H9 (cell line): ENCODE results near the gene TMEM184B. TPM values are rescaled to one million over a fixed set of nuclear protein-coding genes. Genes with fewer than 3 reads are reported as not detected.

ENCODE experiments used
- DNase-seq: peaks from one replicate; pipeline ENCODE4 v3.0.0-alpha.2; 2017
- H2AFZ ChIP-seq: one replicate; pipeline ENCODE4 v1.6.1; 2013; ENCODE audit warnings: mild to moderate bottlenecking, low read length, control low read depth, moderate library complexity
- H2AK5ac ChIP-seq: 2 replicates; pipeline ENCODE4 v1.6.1; 2013; ENCODE audit warnings: low read length, control low read depth, mixed read lengths; ENCODE audit not compliant: insufficient read length
- H2BK120ac ChIP-seq: one replicate; pipeline ENCODE4 v1.6.1; 2013; ENCODE audit warnings: low read depth, mild to moderate bottlenecking, low read length, control low read depth, inconsistent platforms; ENCODE audit not compliant: poor library complexity, severe bottlenecking
- H2BK12ac ChIP-seq: 2 replicates; pipeline ENCODE4 v1.6.1; 2013; ENCODE audit warnings: low read length, control low read depth, mixed read lengths, low read depth; ENCODE audit not compliant: insufficient read length
- H2BK15ac ChIP-seq: 2 replicates; pipeline ENCODE4 v1.6.1; 2013; ENCODE audit warnings: low read depth, low read length, control low read depth
- H2BK20ac ChIP-seq: one replicate; pipeline ENCODE4 v1.6.1; 2013; ENCODE audit warnings: low read depth, mild to moderate bottlenecking, low read length, control low read depth, inconsistent platforms; ENCODE audit not compliant: poor library complexity, severe bottlenecking
- H2BK5ac ChIP-seq: 2 replicates; pipeline ENCODE4 v1.6.1; 2013; ENCODE audit warnings: low read length, control low read depth, mixed read lengths; ENCODE audit not compliant: insufficient read length
- H3K14ac ChIP-seq: 2 replicates; pipeline ENCODE4 v1.6.1; 2013; ENCODE audit warnings: low read length, control low read depth; ENCODE audit not compliant: insufficient read depth
- H3K18ac ChIP-seq: 2 replicates; pipeline ENCODE4 v1.6.1; 2013; ENCODE audit warnings: low read depth, mild to moderate bottlenecking, mixed read lengths, low read length, control low read depth; ENCODE audit not compliant: insufficient read length
- H3K23ac ChIP-seq: 2 replicates; pipeline ENCODE4 v1.6.1; 2013; ENCODE audit warnings: low read length, control low read depth, mixed read lengths, low read depth; ENCODE audit not compliant: insufficient read length
- H3K23me2 ChIP-seq: 2 replicates; pipeline ENCODE4 v1.6.1; 2013; ENCODE audit warnings: low read depth, mild to moderate bottlenecking, mixed read lengths, low read length, control low read depth; ENCODE audit not compliant: insufficient read length, poor library complexity, severe bottlenecking
- H3K27ac ChIP-seq: 2 replicates; pipeline ENCODE4 v1.5.1; 2013; ENCODE audit warnings: low read length, control low read depth, mixed read lengths, low read depth; ENCODE audit not compliant: insufficient read length
- H3K27me3 ChIP-seq: 2 replicates; pipeline ENCODE4 v1.6.1; 2013; ENCODE audit warnings: low read length, control low read depth, inconsistent platforms; ENCODE audit not compliant: insufficient read depth
- H3K4ac ChIP-seq: 2 replicates; pipeline ENCODE4 v1.6.1; 2013; ENCODE audit warnings: low read depth, mild to moderate bottlenecking, control low read depth, inconsistent platforms, low read length, moderate library complexity
- H3K4me1 ChIP-seq: 2 replicates; pipeline ENCODE4 v1.6.1; 2013; ENCODE audit warnings: low read length, control low read depth, inconsistent platforms; ENCODE audit not compliant: insufficient read depth
- H3K4me2 ChIP-seq: 2 replicates; pipeline ENCODE4 v1.6.1; 2013; ENCODE audit warnings: low read length, control low read depth, mixed read lengths; ENCODE audit not compliant: insufficient read length, insufficient read depth
- H3K56ac ChIP-seq: 2 replicates; pipeline ENCODE4 v1.6.1; 2013; ENCODE audit warnings: low read depth, mild to moderate bottlenecking, mixed read lengths, low read length, control low read depth; ENCODE audit not compliant: insufficient read length
- H3K79me1 ChIP-seq: 2 replicates; pipeline ENCODE4 v1.6.1; 2013; ENCODE audit warnings: low read depth, mild to moderate bottlenecking, moderate library complexity, low read length, control low read depth, inconsistent platforms; ENCODE audit not compliant: insufficient read depth, poor library complexity, severe bottlenecking
- H3K79me2 ChIP-seq: 2 replicates; pipeline ENCODE4 v1.6.1; 2013; ENCODE audit warnings: low read length, control low read depth, inconsistent platforms; ENCODE audit not compliant: insufficient read depth
- H3K9ac ChIP-seq: 2 replicates; pipeline ENCODE4 v1.6.1; 2013; ENCODE audit warnings: low read length, control low read depth, mixed read lengths; ENCODE audit not compliant: insufficient read length; ENCODE audit errors: extremely low read depth
- H3K9me3 ChIP-seq: one replicate; pipeline ENCODE4 v1.6.1; 2013; ENCODE audit warnings: low read depth, low read length, inconsistent platforms; ENCODE audit not compliant: control insufficient read depth
- H3T11ph ChIP-seq: one replicate; pipeline ENCODE4 v1.6.1; 2013; ENCODE audit warnings: mild to moderate bottlenecking, low read length, control low read depth, inconsistent platforms
- H4K20me1 ChIP-seq: one replicate; pipeline ENCODE4 v1.6.1; 2013; ENCODE audit not compliant: control insufficient read depth, insufficient read length, insufficient read depth
- H4K5ac ChIP-seq: 2 replicates; pipeline ENCODE4 v1.6.1; 2013; ENCODE audit warnings: low read depth, mild to moderate bottlenecking, mixed read lengths, low read length, control low read depth; ENCODE audit not compliant: insufficient read length
- H4K8ac ChIP-seq: replicated peaks from 2 replicates; pipeline ENCODE4 v1.6.1; 2013; ENCODE audit warnings: low read length, control low read depth, mixed read lengths, low read depth; ENCODE audit not compliant: insufficient read length
- H4K91ac ChIP-seq: 2 replicates; pipeline ENCODE4 v1.6.1; 2013; ENCODE audit warnings: low read depth, mild to moderate bottlenecking, moderate library complexity, mixed read lengths, low read length, control low read depth; ENCODE audit not compliant: insufficient read length
- H3K27ac Mint-ChIP-seq, 3 experiments: 2 replicates in 2 of 3; 3 replicates in 1 of 3; pipeline ENCODE4 v1.8.0; 2020 to 2021; ENCODE audit warnings: mixed read lengths in 3 of 3, mild to moderate bottlenecking in 1 of 3, moderate library complexity in 1 of 3
- H3K27me3 Mint-ChIP-seq: 2 replicates; pipeline ENCODE4 v1.8.0; 2021; ENCODE audit warnings: low read depth, mild to moderate bottlenecking, moderate library complexity, mixed read lengths
- H3K36me3 Mint-ChIP-seq, 3 experiments: 2 replicates in 2 of 3; 3 replicates in 1 of 3; pipeline ENCODE4 v1.8.0; 2020 to 2021; ENCODE audit warnings: low read depth in 3 of 3, mixed read lengths in 3 of 3; ENCODE audit not compliant: insufficient read depth in 1 of 3
- H3K4me1 Mint-ChIP-seq, 2 experiments: 2 replicates each; pipeline ENCODE4 v1.8.0; 2020; ENCODE audit warnings: mixed read lengths in 2 of 2
- H3K4me3 Mint-ChIP-seq, 2 experiments: 2 replicates in 1 of 2; 3 replicates in 1 of 2; pipeline ENCODE4 v1.8.0; 2020 to 2021; ENCODE audit warnings: mild to moderate bottlenecking in 2 of 2, mixed read lengths in 2 of 2, moderate library complexity in 1 of 2
- H3K9me3 Mint-ChIP-seq, 2 experiments: 2 replicates in 1 of 2; 3 replicates in 1 of 2; pipeline ENCODE4 v1.8.0; 2020; ENCODE audit warnings: mild to moderate bottlenecking in 2 of 2, mixed read lengths in 2 of 2, moderate library complexity in 1 of 2
- CTCF ChIP-seq: fragments of 200-600 bp; sonication (generic); conservative IDR thresholded peaks from 3 replicates; pipeline ENCODE4 v1.8.0; 2021; ENCODE audit warnings: antibody characterized with exemption, mild to moderate bottlenecking
- WGBS: extraction: QIAGEN DNeasy Blood & Tissue Kit; methylation state at CpG from one replicate; pipeline ENCODE4 v1.1.7; 2013; ENCODE audit warnings: missing lambda C conversion rate, low lambda C conversion rate, mixed read lengths; ENCODE audit not compliant: insufficient read length; ENCODE audit errors: extremely low coverage; 5-methylcytosine and 5-hydroxymethylcytosine counted together
- total RNA-seq: library from RNA; stranded (reverse); gene quantifications from 2 replicates; pipeline ENCODE4 v1.2.1, GENCODE V29; 2021

The TMEM184B gene
- total RNA-seq, 1 experiment from 2014 or later = 58.5 TPM

- H3K23me2 ChIP-seq = no peaks in the 10 kb centered on the region
- H3K18ac ChIP-seq = peak overlapping the region; percentile 82
- H4K20me1 ChIP-seq = no peaks in the 10 kb centered on the region
- H3K9me3 ChIP-seq = no peaks in the 10 kb centered on the region
- H3T11ph ChIP-seq = no peak overlapping the region
- H3K27me3 Mint-ChIP-seq = no peaks in the 10 kb centered on the region
- H2BK120ac ChIP-seq = no peak overlapping the region
- H3K4me2 ChIP-seq = no peak overlapping the region
- no peak overlapping the region for H4K91ac ChIP-seq
- no peak overlapping the region for H2BK5ac ChIP-seq
- no peak overlapping the region for H2BK12ac ChIP-seq
- WGBS = no CpG with 5 or more reads among the region's 10 CpGs
- H4K5ac ChIP-seq = no peak overlapping the region
- no peak overlapping the region for H3K27ac ChIP-seq
- H3K79me1 ChIP-seq = no peaks in the 10 kb centered on the region
- H3K79me2 ChIP-seq = no peaks in the 10 kb centered on the region
- H3K9me3 Mint-ChIP-seq = peaks cover 0 to 2% of the 10 kb centered on the region in 2 experiments; a peak in 1 of 5 replicates
- H3K27ac Mint-ChIP-seq = peak overlapping the region; percentile 91 to 96 (median 95); a peak in 5 of 7 replicates
- no peak overlapping the region for H3K56ac ChIP-seq
- H4K8ac ChIP-seq = no peak overlapping the region
- peaks cover 6 to 32% (median 20%) of the 10 kb centered on the region in 3 experiments for H3K36me3 Mint-ChIP-seq
- DNase-seq = no peak
- no peak overlapping the region for H2AK5ac ChIP-seq
- no peak overlapping the region for H2BK15ac ChIP-seq
- H3K14ac ChIP-seq = no peak overlapping the region
- H3K9ac ChIP-seq = no peak overlapping the region
- H2BK20ac ChIP-seq = no peak overlapping the region
- H3K4me1 ChIP-seq = peaks cover 4% of the 10 kb centered on the region; the same call in 1 of the 2 replicates
- no peaks in the 10 kb centered on the region for H3K27me3 ChIP-seq
- H3K23ac ChIP-seq = no peak overlapping the region
- no peak for TF ChIP-seq CTCF
- peaks cover 24 to 38% of the 10 kb centered on the region in 2 experiments for H3K4me1 Mint-ChIP-seq
- no peak overlapping the region; a peak in 1 of 5 replicates for H3K4me3 Mint-ChIP-seq
- H3K4ac ChIP-seq = no peak overlapping the region
- no peak overlapping the region for H2AFZ ChIP-seq
Measured at GRCh38 chr22:38219632-38220031, 53.2 kb downstream of the TMEM184B start.
